Iris pigment epithelial cell (primary cell): ENCODE measurements around the gene EOLA2.
A peak's percentile ranks its signal among the peaks of the same experiment; 100 is the strongest.
"Not testable (repeated sequence)": the region's sequence is repeated elsewhere in the genome, so short reads cannot be mapped to it uniquely, and the experiment has no call there.

Source experiments
- DNase-seq: peaks from one replicate; pipeline ENCODE4 v3.0.0-alpha.2; 2011; ENCODE audit warnings: low read depth

EOLA2 gene

DNA sequence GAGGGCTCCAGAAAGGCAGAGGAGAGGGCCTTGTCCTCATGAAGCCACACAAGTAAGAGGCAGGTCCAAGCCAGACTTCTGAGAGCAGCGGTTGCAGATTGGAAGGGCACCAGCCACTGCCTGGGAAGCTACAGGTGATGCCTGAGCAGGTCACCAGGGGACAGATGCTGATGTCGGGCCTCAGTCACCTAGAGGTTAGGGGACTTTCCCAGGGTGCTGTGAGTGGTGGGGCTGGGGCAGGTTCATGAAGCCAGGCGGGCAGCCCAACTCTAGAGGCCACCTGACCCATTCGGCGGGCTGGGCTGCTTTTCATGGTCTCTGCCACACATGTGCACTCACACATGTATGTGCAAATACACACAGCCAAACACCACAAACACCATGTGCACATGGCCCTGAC lies 5.3 kb downstream of the EOLA2 start:
- not testable (repeated sequence) for DNase-seq

DNA sequence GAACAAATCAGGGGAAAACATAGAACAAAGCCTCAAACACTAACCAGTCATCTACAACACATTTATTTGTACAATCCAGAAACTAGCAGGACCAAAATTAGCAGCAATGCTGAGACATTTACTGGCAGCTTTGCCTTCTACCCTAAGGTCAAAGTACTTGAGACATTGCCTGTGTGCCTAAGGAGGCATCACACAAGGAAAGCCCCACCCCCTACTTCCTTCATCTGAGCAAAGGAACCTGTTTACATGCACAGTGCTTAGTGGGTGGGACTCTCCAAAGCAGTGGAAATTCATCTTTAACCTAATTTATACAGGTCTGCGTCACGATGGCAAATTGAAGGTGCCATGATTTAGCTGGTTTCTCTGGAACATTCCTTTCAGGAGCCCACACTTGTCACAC lies 6.1 kb downstream of the EOLA2 start:
- DNase-seq: not testable (repeated sequence)

DNA sequence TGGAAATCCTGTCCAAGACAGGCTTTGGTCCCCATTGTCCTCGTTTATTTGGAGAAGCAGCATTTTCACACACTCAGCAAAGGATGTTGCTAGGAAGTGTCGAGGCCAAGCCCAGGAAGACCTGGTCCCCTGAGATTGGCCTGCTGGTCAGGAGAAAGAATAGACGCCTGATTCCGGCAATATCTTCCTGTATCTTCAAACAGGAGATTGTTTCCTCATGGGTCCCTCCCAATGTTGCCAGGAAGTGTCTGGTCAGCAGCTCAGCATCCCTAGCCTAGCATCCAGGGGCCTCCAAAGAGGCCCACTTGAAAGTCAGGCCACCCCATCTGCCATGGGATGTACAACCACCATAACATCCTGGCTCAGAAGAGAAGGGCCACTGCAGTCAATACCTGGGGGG lies 6.9 kb downstream of the EOLA2 start:
- not testable (repeated sequence) for DNase-seq

DNA sequence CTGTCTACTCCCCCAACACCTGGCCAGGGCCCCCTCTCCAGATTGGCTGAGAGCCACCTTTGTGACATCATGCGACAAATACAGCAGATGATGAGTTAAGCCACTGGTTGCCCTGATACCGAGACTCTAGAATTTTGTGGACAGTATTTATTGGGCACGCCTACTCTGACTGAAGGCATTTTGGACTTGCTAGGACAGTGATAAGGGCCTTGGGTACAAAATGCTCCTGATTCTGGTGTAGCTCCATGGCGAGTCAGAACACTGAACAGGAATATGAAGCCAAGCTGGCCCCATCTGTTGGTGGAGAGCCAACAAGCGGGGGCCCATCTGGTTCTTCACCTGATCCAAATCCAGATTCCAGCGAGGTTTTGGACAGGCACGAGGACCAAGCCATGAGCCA lies 8.9 kb downstream of the EOLA2 start, which contains the start of gene HSFX4:
TSS of gene HSFX4 (plus strand) at position 174 of the 400 bp plus-strand sequence. CDS start at position 246, 72 bp downstream.
- not testable (repeated sequence) for DNase-seq

DNA sequence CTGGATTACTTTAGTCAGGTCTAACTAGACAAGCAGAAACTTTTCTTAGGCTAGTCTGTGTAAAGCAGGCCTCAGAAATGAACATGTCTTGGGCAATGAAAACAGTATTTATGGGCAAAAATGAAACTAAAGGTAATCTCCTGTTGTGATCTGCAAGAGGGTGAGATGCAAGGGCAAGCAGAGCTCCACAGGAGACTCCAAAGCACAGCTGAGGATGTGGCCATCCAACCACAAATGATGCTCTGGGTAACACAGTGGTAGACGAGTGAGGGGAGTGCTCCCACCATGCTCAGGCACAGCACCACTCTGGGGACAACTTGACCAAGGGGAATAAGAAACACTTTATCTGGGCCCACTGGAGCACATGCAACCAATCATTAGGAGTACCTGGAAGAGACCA lies 9.7 kb downstream of the EOLA2 start:
- DNase-seq: not testable (repeated sequence)

DNA sequence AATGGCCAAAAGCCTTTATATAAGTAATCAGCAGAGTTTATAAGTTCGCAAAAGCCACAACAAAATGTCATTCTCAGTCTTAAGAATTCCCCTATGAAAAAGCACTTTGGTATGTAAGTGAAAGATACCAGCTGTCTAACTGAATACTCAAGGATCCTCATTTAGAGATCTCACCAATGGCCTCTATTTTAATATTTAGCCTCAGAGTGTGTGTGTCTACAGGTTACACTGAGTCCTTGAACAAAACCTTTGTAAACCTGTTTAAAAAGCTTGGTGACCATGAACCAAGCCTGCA lies 10.4 kb downstream of the EOLA2 start:
- DNase-seq: not testable (repeated sequence)

DNA sequence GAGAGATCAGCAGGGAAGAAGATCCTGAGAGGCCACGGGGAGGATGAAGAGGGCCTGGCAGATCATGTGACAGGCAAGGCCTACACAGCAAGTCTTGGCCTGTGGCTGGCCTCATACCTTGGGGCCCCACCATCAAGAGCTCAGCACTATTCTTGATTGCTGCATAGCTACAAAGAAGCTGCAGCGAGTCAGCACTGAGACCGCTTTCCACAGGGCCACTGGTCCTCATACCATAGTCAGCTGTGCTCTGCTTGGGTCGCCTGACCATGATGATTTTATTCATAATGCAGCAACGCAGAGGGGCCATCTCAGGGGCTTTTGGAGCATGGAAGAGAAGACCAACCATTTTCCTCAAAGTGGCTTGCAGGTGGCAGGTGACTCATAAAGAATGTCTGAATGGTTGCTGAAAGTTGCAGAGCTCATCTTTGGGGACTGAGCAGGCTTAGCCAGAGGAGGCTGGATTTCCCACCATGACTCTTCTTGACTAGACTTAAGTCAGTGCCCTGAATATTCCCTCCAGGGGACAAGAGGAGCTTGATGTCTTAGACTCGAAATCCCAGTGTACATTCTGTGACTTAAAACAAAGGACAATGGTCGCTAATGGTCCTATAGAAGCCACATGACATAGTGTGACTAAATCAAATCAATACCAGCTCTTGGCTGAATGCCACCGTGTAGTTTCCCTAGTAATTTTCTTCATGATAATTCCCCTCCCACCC lies 10.9 kb downstream of the EOLA2 start:
- DNase-seq: not testable (repeated sequence)

DNA sequence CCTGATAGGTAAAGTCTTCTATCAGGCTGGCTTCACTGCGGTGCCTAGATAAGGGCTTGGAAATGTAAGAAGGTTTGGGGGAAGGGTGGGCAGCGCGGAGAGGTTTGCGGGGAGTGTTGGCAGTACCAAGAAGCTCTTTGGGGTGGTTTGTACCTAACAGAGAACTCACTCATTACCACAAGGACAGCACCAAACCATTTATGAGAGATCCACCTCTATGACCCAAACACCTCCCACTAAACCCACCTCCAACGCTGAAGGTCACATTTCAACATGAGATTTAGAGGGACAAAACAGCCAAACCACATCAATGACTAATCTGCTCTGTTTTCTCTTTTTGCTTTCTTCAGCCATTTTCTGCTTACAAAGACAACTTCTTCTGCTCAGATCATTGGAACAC lies 13.9 kb downstream of the EOLA2 start:
- not testable (repeated sequence) for DNase-seq

DNA sequence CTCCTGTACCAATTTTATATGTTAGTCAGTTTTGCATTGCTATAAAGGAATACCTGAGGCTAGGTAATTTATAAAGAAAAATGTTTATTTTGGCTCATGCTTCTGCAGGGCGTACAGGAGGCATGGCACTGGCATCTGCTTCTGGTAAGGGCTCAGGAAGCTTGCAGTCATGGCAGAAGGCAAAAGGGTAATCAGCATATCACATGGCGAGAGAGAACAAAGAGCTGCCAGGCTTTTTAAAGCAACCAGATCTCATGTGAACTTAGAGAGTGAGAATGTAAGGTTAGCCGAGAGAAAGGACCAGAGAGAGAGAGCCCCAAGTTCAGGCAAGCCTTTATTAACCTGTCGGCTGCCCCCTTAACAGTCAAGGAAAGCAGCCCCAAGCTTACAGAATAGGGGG lies 14.5 kb downstream of the EOLA2 start:
- DNase-seq: not testable (repeated sequence)

DNA sequence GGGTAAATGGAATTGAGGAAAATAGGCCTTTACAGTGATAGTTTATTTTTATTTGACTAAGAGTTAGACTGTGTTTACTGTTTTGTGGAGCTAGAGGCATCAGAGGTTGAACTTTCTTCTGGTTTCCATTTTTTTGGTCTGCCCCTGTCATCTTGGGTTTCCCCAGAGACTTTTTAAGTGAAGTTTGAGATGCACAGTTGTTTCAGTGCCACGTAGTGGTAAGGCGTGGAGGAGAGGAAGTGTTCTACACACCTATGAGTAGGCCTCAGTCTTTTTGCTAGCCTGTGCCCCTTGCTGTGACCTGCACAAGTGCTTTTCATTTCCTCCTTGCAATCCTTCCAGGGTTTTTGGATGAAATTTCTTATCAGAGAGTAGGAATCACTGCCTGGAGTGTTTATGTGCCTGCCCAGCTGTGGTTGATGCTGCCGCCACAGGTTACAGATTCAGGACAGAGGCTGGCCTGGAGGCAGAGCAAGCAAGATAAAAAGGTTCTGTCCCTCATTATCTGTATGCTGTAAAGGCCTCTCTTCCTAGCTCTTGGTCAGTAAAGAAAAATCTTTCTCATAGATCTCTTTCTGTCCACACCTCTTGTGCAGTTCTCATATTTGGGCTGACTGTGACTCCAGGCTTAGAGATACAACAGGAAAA lies 21.4 kb downstream of the EOLA2 start:
- DNase-seq: no peak

DNA sequence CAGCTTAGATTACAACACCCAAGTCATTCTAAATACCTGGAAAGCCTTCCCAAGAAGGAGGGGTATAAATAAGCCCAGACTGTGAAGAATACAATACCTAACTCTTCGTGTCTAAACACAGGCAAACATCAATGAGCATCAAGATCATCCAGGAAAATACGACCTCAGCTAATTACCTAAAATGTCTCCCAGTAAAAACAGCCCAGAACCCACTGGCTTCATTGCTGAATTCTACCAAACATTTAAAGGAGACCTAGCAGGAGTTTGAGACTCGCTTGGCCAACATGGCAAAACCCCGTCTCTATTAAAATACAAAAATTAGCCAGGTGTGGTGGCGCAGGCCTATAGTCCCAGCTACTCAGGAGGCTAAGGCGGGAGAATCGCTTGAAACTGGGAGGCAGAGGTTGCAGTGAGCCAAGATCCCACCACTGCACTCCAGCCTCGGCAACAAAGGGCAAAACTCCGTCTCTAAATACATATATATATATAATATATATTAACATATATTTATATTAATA lies 28.1 kb downstream of the EOLA2 start:
- no peak for DNase-seq

DNA sequence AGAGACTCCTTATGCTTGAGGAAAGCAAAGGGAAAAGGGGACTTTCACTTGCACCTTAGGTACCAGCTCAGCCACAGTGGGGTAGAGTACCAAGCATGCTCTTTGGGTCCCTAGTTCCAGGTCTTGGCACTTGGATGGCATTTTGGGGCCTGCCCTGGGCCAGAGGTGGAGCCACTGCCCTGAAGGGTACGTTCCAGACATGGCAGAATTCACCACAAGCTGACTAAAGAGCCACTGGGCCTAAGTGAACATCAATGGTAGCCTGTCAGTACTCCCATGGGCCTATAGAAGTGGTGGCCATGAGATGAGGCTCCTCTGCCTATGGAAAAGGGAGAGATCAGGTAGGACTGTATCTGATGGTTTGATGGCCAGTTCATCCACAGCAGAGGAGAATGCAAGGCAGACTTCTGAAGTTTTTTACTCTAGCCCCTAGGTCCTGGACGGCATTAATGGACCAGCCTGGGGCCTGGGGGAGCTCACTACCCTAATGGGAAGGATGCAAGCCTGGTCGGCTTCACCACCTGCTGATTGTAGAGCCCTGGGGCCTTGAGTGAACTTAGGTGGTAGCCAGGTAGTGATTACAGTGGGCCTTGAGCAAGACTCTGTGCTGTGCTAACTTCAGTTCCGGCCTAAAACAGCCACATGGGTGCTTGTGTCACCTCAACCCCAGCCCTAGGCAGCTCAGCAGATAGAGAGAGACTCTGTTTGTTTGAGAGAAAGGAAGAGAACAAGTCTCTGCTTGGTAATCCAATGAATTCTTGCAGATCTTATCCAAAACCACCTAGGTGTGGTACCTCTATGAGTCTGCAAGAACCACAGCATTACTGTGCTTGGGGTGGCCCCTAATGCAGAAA lies 28.7 kb downstream of the EOLA2 start:
- DNase-seq: no peak

DNA sequence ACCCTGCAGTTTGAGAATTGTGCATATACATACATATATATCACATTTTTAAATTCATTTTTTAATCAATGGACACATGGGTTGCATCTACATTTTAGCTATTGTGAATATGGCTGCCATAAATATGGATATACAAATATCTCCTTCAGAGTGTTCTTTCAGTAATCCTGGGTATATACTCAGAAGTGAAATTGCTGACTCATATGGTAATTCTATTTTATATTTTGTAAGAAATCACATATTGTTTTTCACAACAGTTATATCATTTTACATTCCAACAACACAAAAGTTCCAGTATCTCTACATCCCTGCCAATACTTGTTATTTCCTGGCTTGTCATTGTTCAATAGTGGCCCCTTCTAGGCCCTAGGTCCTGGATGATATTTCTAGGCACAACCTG lies 29.6 kb downstream of the EOLA2 start:
- DNase-seq: no peak

DNA sequence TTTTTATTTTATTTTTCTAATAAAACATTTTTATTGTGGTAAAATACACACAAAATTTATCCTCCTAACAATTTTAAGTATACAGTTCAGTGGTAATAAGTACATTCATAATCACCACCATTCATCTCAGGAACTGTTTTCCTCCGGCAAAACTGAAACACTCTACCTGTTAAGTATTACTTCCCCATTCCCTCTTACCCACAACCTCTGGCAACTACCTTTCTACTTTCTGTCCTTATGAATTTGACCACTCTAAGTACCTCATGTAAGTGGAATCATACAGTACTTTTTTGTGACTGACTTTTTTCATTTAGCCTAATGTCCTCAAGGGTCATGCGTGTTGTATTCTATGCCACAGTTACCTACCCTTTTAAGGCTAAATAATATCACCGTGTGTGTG lies 30.0 kb downstream of the EOLA2 start:
- DNase-seq: no peak

DNA sequence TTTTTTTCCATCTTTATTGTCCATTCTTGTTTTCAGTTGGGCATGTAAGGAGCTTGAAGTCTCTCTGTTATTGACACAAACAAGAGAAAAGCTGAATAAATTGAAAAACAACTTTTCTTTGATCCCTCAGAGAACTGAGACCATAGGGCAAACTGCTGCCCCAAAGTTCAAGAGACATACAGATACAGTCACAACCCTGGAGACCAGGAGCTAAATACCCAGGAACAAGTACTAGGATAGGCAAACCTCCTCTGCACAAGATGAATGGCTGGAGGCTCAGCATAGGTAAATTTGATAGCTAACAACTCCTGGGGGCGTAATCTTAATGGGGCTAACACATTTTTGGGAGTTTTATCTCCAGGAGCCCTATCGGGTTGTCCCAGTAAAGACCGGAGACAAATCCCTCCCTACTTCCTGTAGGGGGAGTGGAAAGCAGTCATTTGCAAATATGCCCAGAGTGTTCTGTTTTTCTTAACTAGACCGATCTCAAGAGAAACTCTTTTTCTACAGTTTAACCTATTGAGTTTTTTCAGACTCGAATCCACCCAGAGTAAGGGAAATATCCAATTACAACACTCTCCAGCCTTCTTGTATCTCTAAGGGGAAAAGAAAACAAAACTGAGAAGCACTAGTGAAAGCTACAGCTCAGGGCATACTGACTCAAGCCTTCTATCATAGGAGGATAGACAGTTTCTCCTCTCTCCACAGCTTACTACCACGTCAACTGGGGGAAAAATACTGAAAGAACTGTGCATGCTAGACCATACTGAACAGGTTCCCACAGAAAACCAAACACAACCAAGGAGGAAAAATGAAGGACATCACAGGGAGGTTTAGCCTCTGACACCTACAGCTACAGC lies 34.2 kb downstream of the EOLA2 start:
- peak; percentile 14 for DNase-seq

DNA sequence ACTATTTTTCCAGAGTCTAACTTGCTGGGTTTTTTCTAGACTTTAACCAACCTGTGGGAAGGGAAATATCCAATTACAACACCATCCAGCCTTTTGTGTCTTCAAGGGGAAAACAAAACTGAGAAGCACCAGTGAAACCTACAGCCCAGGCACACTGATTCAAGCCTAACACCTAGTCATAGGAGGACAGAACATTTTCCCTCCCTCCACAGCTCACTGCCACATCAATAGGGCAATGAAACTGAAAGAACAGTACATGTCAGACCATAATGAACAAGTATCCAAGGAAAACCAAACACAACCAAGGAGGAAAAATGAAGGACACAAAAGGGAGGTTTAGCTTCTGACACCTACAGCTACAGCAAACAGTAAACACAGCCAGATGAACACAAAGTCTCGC lies 39.7 kb downstream of the EOLA2 start:
- no peak for DNase-seq

DNA sequence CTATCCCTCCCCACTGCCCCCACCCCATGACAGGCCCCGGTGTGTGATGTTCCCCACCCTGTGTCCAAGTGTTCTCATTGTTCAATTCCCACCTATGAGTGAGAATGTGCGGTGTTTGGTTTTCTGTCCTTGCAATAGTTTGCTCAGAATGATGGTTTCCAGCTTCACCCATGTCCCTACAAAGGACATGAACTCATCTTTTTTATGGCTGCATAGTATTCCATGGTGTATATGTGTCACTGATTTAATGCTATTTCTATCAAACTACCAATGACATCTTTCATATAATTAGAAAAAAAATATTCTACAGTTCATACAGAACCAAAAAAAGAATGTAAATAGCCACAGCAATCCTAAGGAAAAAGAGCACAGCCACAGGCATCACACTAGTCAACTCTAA lies 47.5 kb downstream of the EOLA2 start:
- not testable (repeated sequence) for DNase-seq
